SIG-M5 treated with dmso at 0.1 percent for 504 hours (cell line): ENCODE measurements around the gene IL17A.

Experiments
- DNase-seq: peaks from one replicate; lab custom pipeline; 2025; ENCODE audit not compliant: unreplicated experiment; lab: John Stamatoyannopoulos, UW

Gene IL17A

DNA sequence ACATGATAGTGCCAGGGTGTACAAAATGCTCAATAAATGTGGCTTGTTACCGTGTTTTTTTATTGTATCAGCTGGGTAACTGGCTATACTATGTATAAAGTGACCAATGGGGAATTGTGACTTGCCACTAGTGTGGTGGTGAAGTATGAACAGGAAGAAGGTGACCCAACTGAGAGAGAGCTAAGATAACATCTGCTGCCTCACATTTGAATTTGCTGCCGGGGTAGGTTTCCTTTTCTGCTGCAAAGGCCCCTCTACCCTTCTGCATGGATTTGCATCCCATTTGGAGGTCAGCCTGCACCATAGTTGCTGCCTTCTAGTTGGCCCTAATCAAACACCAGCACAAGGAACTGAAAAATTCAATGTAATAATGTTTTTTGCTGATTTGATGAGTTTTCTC is 24.1 kb downstream of the IL17A start:
- no peak for DNase-seq

DNA sequence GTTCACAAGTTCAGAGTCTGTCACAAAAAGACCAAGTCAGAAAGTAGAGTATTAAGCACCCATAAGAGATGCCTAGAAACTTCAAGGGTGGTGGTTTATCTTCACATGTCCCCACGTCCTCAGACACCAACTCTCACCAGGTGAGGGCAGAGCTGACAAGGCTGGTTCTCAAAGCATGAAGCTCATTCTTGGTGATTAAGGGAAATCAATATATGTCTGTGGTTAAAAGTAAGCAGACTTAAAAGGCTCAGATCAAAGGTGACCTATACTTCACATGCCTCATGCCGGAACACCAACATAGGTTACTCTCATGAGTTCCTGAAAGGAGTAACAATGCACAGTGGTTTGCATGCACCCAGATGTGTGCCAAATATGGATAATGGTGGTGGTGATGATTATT is 27.0 kb downstream of the IL17A start:
- DNase-seq = no peak

DNA sequence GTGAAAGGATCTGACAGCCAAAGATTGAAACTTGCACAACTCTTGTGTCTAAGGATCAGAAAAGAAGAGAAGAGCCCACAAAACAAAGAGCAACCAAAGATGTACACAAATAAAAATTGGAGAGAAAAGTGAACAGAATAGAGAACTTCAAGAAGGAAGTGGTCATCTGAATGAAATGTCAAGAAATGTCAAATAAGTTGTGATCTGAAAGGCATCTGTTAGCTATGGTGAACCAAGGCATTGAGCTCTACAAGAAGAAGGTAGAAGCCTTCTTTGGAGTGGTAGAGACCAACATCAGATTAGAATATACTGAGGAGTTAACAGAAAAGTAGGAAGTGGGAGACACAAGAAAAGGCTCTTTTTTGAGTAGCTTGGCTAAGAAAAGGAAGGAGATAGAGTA is 29.6 kb downstream of the IL17A start:
- DNase-seq = no peak

DNA sequence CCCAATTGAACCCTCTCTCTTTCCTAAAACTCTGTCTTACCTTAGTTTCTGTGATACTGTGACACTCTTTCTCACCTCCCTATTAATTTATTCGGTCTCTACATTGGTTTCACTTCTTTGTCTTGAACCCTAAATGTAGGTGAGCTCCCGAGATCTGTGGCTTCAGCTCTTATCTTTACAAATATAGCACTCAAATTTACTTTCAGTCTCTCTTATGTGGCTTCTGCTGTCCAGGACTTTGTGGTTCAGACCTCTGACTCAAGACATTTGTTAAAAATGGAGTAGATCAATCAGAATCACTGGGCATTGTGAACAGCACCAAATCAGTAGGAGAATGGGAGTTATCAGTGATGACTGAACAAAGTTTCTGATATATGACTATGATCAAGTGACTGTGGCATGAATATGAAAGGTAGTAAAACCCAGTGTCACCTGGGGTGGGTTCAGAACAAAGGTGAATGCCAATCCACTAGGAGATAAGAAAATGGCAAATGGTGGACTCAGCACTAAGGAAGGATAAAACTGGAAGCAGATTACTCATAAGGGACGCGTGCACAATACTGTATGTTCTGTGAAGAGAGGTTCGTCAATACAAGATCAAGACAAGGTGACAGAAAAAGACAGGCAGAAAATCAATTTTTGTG is 30.9 kb downstream of the IL17A start:
- DNase-seq = no peak

DNA sequence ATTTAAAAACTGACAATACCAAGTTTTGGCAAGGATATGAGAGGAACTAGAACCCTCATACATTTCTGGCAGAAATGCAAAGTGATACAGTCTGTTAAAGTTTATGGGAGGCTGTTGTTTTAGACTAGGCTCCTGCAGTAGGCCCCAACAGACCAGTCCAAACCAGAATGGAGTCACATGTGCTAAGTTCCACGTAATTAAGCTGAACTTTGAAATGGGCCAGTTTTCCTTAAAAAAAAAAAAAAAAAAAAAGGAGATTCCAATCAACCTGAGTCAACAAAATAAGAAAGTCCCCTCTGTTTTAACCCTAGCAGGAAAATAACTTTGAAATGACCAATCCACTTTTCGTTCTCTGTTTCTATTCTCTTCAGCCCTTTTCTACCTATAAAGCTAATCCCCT is 31.6 kb downstream of the IL17A start:
- DNase-seq = no peak

DNA sequence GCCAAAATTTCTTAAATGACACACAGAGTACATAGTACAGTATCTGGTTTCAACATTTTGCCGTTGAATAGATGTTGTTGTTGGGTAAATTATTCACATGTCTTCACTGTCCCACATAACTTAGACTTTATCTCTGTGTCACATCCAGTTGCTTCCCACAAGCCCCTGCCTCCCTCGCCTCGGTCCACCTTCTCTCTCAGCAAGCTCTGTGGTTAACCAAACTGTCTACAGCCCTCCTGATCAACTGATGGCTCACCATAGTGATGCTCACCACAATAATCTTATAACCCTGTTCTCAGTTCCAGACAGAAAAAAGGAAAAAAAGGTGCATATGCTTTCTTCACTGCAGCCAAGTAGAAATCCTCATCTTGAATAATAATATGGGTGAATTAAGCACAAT is 35.1 kb downstream of the IL17A start:
- DNase-seq = no peak

DNA sequence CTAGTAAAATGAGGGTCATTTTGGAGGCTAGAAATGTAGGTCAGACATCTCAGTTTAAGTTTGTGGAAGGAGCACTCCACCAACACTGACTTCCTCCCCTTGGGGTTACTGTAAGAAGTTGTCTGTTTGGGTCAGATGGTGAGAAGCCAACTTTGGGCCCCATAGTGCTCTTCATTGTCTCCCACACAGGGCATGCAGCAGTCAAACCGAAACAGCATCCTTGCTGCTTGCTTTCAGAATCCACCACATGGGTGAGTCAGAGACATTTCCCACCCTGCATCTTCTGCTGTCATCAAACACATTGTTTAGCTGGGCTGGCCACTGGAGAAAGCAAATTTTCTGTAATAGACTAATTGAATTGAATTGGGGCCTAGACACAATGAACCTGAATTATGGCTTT is 41.3 kb downstream of the IL17A start:
- no peak for DNase-seq

DNA sequence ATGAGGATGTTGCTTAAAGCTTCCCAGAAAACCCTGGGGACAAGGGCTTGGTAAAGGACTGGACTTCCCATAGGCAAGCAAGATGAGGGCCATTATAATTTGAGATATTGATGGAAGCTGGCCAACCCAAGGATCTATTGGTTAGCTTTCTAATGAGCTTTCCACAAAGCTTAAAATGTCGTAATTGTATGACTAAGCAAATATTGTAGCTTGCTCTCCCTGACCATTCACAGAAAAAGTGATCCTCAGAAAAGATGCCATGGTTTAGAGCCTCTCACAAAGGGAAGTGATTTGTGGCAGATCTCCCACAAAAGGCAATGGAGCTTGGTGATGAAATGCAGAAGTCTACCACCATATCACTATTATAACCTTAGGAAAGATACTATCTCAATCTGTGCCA is 44.5 kb downstream of the IL17A start:
- no peak for DNase-seq

DNA sequence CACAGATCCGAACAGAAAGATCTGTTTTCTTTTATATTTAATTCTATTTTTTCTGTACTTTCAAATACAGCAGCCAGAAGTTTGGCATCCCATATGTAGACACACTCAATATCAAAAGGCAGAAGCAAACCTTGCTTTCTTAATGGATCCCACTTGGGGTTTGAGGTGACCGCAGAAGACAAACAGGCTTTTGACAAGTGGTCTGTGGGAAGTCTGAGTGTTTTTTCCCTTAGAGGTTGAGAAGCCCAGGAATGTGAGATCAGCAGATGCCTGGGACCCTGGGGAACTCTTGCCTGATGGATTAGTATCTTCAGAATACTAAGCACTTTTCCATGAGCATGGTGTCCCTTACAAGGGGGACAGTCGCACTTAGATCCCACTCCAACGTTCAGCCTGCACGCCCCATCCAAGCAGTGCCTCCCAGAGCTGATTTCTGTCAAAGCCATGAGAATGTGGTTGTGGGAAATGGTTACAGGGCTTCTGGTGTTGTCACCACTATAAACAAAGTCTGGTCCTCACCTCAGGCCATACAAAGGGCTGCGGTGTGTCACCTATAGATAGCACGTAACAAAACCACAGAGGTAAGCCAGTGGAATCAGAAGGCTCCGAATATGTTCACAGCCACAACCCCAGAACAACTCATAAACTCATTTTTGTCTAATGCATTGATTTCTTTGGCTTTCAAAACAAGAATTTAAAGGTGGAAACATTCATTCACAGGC is 45.4 kb downstream of the IL17A start:
- DNase-seq = no peak

DNA sequence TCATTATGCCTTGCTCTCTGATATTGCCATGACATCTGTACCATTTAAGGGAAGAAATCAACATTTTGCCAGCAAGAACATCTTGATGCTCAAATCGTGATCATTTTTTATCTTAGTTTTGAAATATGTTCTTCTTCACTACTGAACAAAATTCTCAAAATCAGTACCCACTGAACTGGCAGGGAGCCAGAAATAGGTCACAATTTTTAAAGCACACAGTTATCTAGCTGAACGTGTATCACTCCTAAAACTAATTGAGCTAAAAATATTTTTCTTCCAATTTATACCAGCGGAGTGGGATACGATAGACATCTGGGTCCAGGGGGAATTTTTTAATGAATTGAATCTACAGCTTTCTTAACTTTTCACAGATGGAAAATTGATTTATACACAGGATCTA is 46.8 kb downstream of the IL17A start:
- no peak for DNase-seq

DNA sequence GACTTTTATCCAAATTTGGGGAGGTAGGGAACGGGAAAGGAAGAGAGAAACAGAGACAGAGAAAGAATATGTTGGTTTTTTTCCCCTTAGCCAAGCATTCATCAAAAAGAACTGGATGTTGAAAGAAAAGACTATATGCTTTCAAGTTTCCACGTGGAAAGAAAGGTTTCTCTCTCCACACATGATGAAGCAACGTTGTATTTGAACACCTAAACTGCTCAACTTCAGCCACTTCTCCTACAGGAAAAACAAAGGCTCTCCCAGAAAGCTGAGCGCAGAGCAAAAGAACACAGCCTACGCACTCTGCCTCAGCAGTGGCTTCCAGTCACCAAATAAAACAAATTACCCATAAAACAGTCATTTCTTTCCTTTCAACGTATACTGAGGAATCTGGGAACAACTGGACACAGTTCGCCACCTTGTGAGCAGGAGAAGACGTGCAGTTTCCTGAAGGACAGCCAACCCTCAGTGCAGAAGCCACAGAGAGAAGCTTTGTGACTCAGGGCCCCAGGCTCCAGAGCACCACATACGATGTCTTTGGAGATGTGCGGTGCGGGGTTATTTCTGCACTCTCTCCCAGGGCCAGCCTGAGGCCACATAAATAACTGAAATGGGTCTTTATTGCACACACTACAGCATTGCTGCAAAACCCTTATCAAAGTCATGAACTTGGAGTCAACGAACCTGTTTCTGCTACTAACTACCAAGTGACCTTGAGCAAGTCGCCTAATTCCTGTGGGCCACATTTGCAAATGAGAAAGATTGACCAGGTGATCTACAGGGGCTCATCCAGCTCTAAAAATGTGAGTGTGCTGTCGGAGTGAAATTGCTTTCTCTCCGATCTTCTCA is 48.0 kb downstream of the IL17A start:
- DNase-seq = peak; percentile 5
